Nephron progenitor cell (in vitro differentiated cells): ENCODE measurements around the gene ARL3.
"Not testable (repeated sequence)": the region's sequence is repeated elsewhere in the genome, so short reads cannot be mapped to it uniquely, and the experiment has no call there.

Source experiments
- DNase-seq: peaks from one replicate; pipeline ENCODE4 v3.0.0; 2021
- H3K27ac Mint-ChIP-seq: 2 replicates; pipeline ENCODE4 v1.8.0; 2021; ENCODE audit warnings: mild to moderate bottlenecking, moderate library complexity, mixed read lengths
- H3K27me3 Mint-ChIP-seq: 2 replicates; pipeline ENCODE4 v1.8.0; 2021; ENCODE audit warnings: mild to moderate bottlenecking, low read depth, mixed read lengths; ENCODE audit not compliant: poor library complexity
- H3K36me3 Mint-ChIP-seq: 2 replicates; pipeline ENCODE4 v1.8.0; 2021; ENCODE audit warnings: low read depth, mixed read lengths
- H3K4me1 Mint-ChIP-seq: 2 replicates; pipeline ENCODE4 v1.8.0; 2021; ENCODE audit warnings: mixed read lengths
- H3K4me3 Mint-ChIP-seq: 2 replicates; pipeline ENCODE4 v1.8.0; 2021; ENCODE audit warnings: mild to moderate bottlenecking, moderate library complexity, mixed read lengths
- H3K9me3 Mint-ChIP-seq: 2 replicates; pipeline ENCODE4 v1.8.0; 2021; ENCODE audit warnings: mild to moderate bottlenecking, moderate library complexity, mixed read lengths
- CTCF ChIP-seq: fragments of 200-600 bp; sonication (generic); IDR thresholded peaks from 2 replicates; pipeline ENCODE4 v1.5.0; 2021; ENCODE audit warnings: antibody characterized with exemption

Gene ARL3

DNA sequence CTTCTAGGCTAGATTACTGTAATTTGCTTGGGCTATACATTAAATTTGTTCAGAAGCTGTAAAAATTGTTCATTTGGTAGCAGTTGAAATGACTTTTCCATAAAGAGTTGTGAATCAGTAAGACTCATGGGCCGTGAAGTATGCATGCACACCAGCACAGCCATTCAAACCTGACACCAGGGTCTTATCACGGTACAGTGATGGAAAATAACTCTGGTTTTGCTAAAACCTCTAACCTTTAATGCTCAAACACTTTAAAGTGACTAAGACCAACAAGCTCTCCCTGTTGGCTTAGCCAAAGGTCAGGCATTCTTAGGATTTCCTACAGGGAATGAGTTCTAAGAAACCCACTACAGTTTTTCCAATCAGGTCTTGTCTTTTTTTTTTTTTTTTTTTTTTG lies 11.5 kb downstream of the ARL3 start:
- TF ChIP-seq CTCF = no peak
- no peak overlapping the region for H3K27ac Mint-ChIP-seq
- H3K4me1 Mint-ChIP-seq = peaks cover 5% of the 10 kb centered on the region
- H3K27me3 Mint-ChIP-seq = no peaks in the 10 kb centered on the region
- no peaks in the 10 kb centered on the region for H3K9me3 Mint-ChIP-seq
- H3K4me3 Mint-ChIP-seq = no peak overlapping the region
- H3K36me3 Mint-ChIP-seq = peaks cover 31% of the 10 kb centered on the region
- no peak for DNase-seq

- Mint-ChIP-seq H3K27me3 (no peaks in the 10 kb centered on the region), H3K36me3 (peaks cover 38% of the 10 kb centered on the region), H3K4me1 (no peaks in the 10 kb centered on the region), H3K4me3 (no peak overlapping the region), H3K27ac (no peak overlapping the region), H3K9me3 (no peaks in the 10 kb centered on the region)
- no peak for DNase-seq
- no peak for TF ChIP-seq CTCF
Measured at GRCh38 chr10:102701796-102702195, 12.4 kb downstream of the ARL3 start.

- DNase-seq = no peak
- Mint-ChIP-seq H3K27me3 (no peaks in the 10 kb centered on the region), H3K4me3 (no peak overlapping the region)
Measured at GRCh38 chr10:102701272-102701671, 12.9 kb downstream of the ARL3 start.

DNA sequence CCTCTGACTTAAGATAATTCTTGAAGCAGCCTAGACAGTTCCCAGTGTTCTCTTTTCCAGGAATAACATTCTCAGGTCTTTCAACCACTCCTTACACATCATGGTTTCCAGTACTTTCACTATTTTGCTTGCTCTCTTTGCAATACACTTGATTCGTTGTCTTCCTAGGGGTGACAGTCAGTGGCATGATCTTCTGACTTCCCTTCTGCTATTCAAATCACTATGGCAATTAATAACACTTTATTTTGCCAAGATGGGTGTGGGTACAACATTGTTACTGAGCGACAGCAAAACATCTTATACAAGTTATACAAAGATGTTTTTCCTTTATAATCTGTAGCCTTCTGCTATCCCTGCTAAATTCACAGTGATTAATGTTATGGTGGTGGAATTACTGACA lies 15.3 kb downstream of the ARL3 start:
- Mint-ChIP-seq H3K36me3 (peaks cover 52% of the 10 kb centered on the region), H3K27me3 (no peaks in the 10 kb centered on the region), H3K27ac (no peak overlapping the region), H3K4me1 (no peaks in the 10 kb centered on the region), H3K9me3 (no peaks in the 10 kb centered on the region), H3K4me3 (no peak overlapping the region)
- no peak for DNase-seq
- TF ChIP-seq CTCF = no peak

More at GRCh38 chr10:102701272-102701671, 12.9 kb downstream of the ARL3 start:
- H3K27ac Mint-ChIP-seq = no peak overlapping the region
- no peaks in the 10 kb centered on the region for H3K9me3 Mint-ChIP-seq
- no peaks in the 10 kb centered on the region for H3K4me1 Mint-ChIP-seq
- no peak for TF ChIP-seq CTCF
- H3K36me3 Mint-ChIP-seq = peaks cover 43% of the 10 kb centered on the region

GRCh38 chr10:102696736-102697135 lies 17.5 kb downstream of the ARL3 start:
- Mint-ChIP-seq H3K4me3 (no peak overlapping the region), H3K36me3 (peaks cover 52% of the 10 kb centered on the region), H3K4me1 (no peaks in the 10 kb centered on the region), H3K27ac (no peak overlapping the region), H3K27me3 (no peaks in the 10 kb centered on the region), H3K9me3 (no peaks in the 10 kb centered on the region)
- no peak for TF ChIP-seq CTCF
- DNase-seq = no peak

- not testable (repeated sequence) for H3K27me3 Mint-ChIP-seq, H3K4me3 Mint-ChIP-seq, H3K4me1 Mint-ChIP-seq, H3K9me3 Mint-ChIP-seq, DNase-seq
- Mint-ChIP-seq H3K36me3 (peaks cover 52% of the 10 kb centered on the region), H3K27ac (peak overlapping the region; percentile 45)
Measured at GRCh38 chr10:102695401-102695800, 18.8 kb downstream of the ARL3 start.
